ENCODE results near the gene ADGRL3. TPM values are rescaled to one million over a fixed set of nuclear protein-coding genes. Genes with fewer than 3 reads are reported as not detected.
"Not testable (repeated sequence)": the region's sequence is repeated elsewhere in the genome, so short reads cannot be mapped to it uniquely, and the experiment has no call there.

The ADGRL3 gene
- total RNA-seq, 1 donor from 2014 or later: 31.3 TPM

- H3K9me3 ChIP-seq (ENCODE audit: insufficient read depth, low read depth, low read length); H3K79me2 ChIP-seq (ENCODE audit: insufficient read depth, low read length); H3K9ac ChIP-seq (ENCODE audit: low read length); H3K27me3 ChIP-seq (ENCODE audit: insufficient read depth, low read length); DNase-seq (ENCODE audit: low read depth); H3K36me3 ChIP-seq (ENCODE audit: insufficient read depth, low read length); H3K27me3 Mint-ChIP-seq (ENCODE audit: low read depth, unreplicated experiment); H3K4me3 ChIP-seq (ENCODE audit: insufficient read depth, low read depth, low read length); H3K27ac ChIP-seq (ENCODE audit: low read depth, low read length); H3K36me3 Mint-ChIP-seq (ENCODE audit: low read depth, unreplicated experiment); FAIRE-seq; H3K4me3 Mint-ChIP-seq (ENCODE audit: unreplicated experiment); H3K9me3 Mint-ChIP-seq (ENCODE audit: unreplicated experiment); H2AFZ ChIP-seq (ENCODE audit: low read depth, low read length); H4K20me1 ChIP-seq (ENCODE audit: insufficient read depth, low read length); H3K4me2 ChIP-seq (ENCODE audit: low read length); H3K4me1 ChIP-seq (ENCODE audit: insufficient read depth, low read length): not testable (repeated sequence)
- H3K4me1 Mint-ChIP-seq (ENCODE audit: low read depth, unreplicated experiment): peaks cover 29% of the 10 kb centered on the region
- H3K27ac Mint-ChIP-seq (ENCODE audit: unreplicated experiment): peak overlapping the region; percentile 55
Observed at GRCh38 chr4:61769444-61770167, 569.5 kb downstream of the ADGRL3 start.

- Histone ChIP-seq H3K9ac (ENCODE audit: low read length) (no peak overlapping the region), H3K36me3 (ENCODE audit: insufficient read depth, low read length) (no peaks in the 10 kb centered on the region)
- no peak overlapping the region for H3K4me3 Mint-ChIP-seq (ENCODE audit: unreplicated experiment)
Observed at GRCh38 chr4:61770456-61770855, 570.3 kb downstream of the ADGRL3 start.

GRCh38 chr4:61771056-61771455 is 570.9 kb downstream of the ADGRL3 start:
- Histone ChIP-seq H3K9me3 (ENCODE audit: insufficient read depth, low read depth, low read length) (no peaks in the 10 kb centered on the region), H3K4me1 (ENCODE audit: insufficient read depth, low read length) (no peaks in the 10 kb centered on the region), H3K9ac (ENCODE audit: low read length) (no peak overlapping the region), H3K36me3 (ENCODE audit: insufficient read depth, low read length) (no peaks in the 10 kb centered on the region), H3K79me2 (ENCODE audit: insufficient read depth, low read length) (no peaks in the 10 kb centered on the region), H2AFZ (ENCODE audit: low read depth, low read length) (no peak overlapping the region), H3K4me3 (ENCODE audit: insufficient read depth, low read depth, low read length) (no peak overlapping the region), H4K20me1 (ENCODE audit: insufficient read depth, low read length) (no peaks in the 10 kb centered on the region), H3K4me2 (ENCODE audit: low read length) (no peak overlapping the region), H3K27me3 (ENCODE audit: insufficient read depth, low read length) (no peaks in the 10 kb centered on the region), H3K27ac (ENCODE audit: low read depth, low read length) (no peak overlapping the region)
- FAIRE-seq (no peak), DNase-seq (ENCODE audit: low read depth) (peak; percentile 17)
- Mint-ChIP-seq H3K4me1 (ENCODE audit: low read depth, unreplicated experiment) (peaks cover 29% of the 10 kb centered on the region), H3K4me3 (ENCODE audit: unreplicated experiment) (no peak overlapping the region), H3K27me3 (ENCODE audit: low read depth, unreplicated experiment) (peaks cover 6% of the 10 kb centered on the region), H3K27ac (ENCODE audit: unreplicated experiment) (peak overlapping the region; percentile 77), H3K36me3 (ENCODE audit: low read depth, unreplicated experiment) (peaks cover 5% of the 10 kb centered on the region), H3K9me3 (ENCODE audit: unreplicated experiment) (peaks cover 8% of the 10 kb centered on the region)
- TF ChIP-seq, protein P1, sequence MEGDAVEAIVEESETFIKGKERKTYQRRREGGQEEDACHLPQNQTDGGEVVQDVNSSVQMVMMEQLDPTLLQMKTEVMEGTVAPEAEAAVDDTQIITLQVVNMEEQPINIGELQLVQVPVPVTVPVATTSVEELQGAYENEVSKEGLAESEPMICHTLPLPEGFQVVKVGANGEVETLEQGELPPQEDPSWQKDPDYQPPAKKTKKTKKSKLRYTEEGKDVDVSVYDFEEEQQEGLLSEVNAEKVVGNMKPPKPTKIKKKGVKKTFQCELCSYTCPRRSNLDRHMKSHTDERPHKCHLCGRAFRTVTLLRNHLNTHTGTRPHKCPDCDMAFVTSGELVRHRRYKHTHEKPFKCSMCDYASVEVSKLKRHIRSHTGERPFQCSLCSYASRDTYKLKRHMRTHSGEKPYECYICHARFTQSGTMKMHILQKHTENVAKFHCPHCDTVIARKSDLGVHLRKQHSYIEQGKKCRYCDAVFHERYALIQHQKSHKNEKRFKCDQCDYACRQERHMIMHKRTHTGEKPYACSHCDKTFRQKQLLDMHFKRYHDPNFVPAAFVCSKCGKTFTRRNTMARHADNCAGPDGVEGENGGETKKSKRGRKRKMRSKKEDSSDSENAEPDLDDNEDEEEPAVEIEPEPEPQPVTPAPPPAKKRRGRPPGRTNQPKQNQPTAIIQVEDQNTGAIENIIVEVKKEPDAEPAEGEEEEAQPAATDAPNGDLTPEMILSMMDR (IDR thresholded peaks at IDR 0.05; ENCODE audit: insufficient read depth, low read depth, low read length): no peak
- TF ChIP-seq EZH2 (IDR thresholded peaks at IDR 0.05; ENCODE audit: insufficient read depth, low read length): no peak

More at GRCh38 chr4:61770456-61770855, 570.3 kb downstream of the ADGRL3 start:
- no peak overlapping the region for H2AFZ ChIP-seq (ENCODE audit: low read depth, low read length)
- DNase-seq (ENCODE audit: low read depth): no peak
- no peaks in the 10 kb centered on the region for H3K9me3 ChIP-seq (ENCODE audit: insufficient read depth, low read depth, low read length)
- H4K20me1 ChIP-seq (ENCODE audit: insufficient read depth, low read length): no peaks in the 10 kb centered on the region
- no peak overlapping the region for H3K4me3 ChIP-seq (ENCODE audit: insufficient read depth, low read depth, low read length)
- H3K4me1 ChIP-seq (ENCODE audit: insufficient read depth, low read length): no peaks in the 10 kb centered on the region
- H3K27ac ChIP-seq (ENCODE audit: low read depth, low read length): no peak overlapping the region
- no peak for FAIRE-seq
- H3K27me3 ChIP-seq (ENCODE audit: insufficient read depth, low read length): no peaks in the 10 kb centered on the region
- H3K4me2 ChIP-seq (ENCODE audit: low read length): no peak overlapping the region
- H3K79me2 ChIP-seq (ENCODE audit: insufficient read depth, low read length): no peaks in the 10 kb centered on the region
- Mint-ChIP-seq H3K9me3 (ENCODE audit: unreplicated experiment) (peaks cover 8% of the 10 kb centered on the region), H3K36me3 (ENCODE audit: low read depth, unreplicated experiment) (peaks cover 5% of the 10 kb centered on the region), H3K4me1 (ENCODE audit: low read depth, unreplicated experiment) (peaks cover 29% of the 10 kb centered on the region), H3K27me3 (ENCODE audit: low read depth, unreplicated experiment) (peaks cover 6% of the 10 kb centered on the region), H3K27ac (ENCODE audit: unreplicated experiment) (no peak overlapping the region)
- no peak for TF ChIP-seq EZH2 (IDR thresholded peaks at IDR 0.05; ENCODE audit: insufficient read depth, low read length)
- TF ChIP-seq, protein P1 (IDR thresholded peaks at IDR 0.05; ENCODE audit: insufficient read depth, low read depth, low read length): no peak
